WERI-Rb-1 (cell line): ENCODE results near the gene LRRC61.

Experiments used
- DNase-seq: peaks from one replicate; pipeline ENCODE4 v3.0.0-alpha.2; 2020
- H3K27ac ChIP-seq: fragments of 250-450 bp; sonication (Bioruptor Pico); 2 replicates; pipeline ENCODE4 v1.5.1; 2020; ENCODE audit warnings: mild to moderate bottlenecking, moderate library complexity
- H3K27me3 ChIP-seq: fragments of 250-450 bp; sonication (Bioruptor Pico); 2 replicates; pipeline ENCODE4 v1.5.1; 2021; ENCODE audit warnings: mild to moderate bottlenecking, low read depth, moderate library complexity; ENCODE audit not compliant: insufficient read depth, severe bottlenecking
- H3K36me3 ChIP-seq: fragments of 250-450 bp; sonication (Bioruptor Pico); 2 replicates; pipeline ENCODE4 v1.5.1; 2020; ENCODE audit warnings: mild to moderate bottlenecking, moderate library complexity
- H3K4me3 ChIP-seq: 2 replicates; pipeline ENCODE4 v1.5.1; 2011; ENCODE audit warnings: low read depth, mild to moderate bottlenecking, control low read depth, low read length
- H3K9me3 ChIP-seq: fragments of 250-450 bp; sonication (Bioruptor Pico); 2 replicates; pipeline ENCODE4 v1.5.1; 2021; ENCODE audit warnings: mild to moderate bottlenecking, moderate library complexity; ENCODE audit not compliant: severe bottlenecking
- CTCF ChIP-seq: IDR thresholded peaks from 2 replicates; pipeline ENCODE4 v1.5.1; 2011; ENCODE audit warnings: low read depth, mild to moderate bottlenecking, control low read depth, inconsistent platforms, low read length

LRRC61 gene

GRCh38 chr7:150371131-150371995 is 48.2 kb downstream of the LRRC61 start:
- H3K36me3 ChIP-seq: peaks cover 64% of the 10 kb centered on the region
- no peak for TF ChIP-seq CTCF
- DNase-seq: no peak
- H3K4me3 ChIP-seq: no peak overlapping the region
- H3K9me3 ChIP-seq: no peaks in the 10 kb centered on the region
- no peaks in the 10 kb centered on the region for H3K27me3 ChIP-seq
- no peak overlapping the region for H3K27ac ChIP-seq

GRCh38 chr7:150371996-150372270 is 48.8 kb downstream of the LRRC61 start:
- Histone ChIP-seq H3K9me3 (no peaks in the 10 kb centered on the region), H3K27me3 (no peaks in the 10 kb centered on the region), H3K36me3 (peaks cover 64% of the 10 kb centered on the region), H3K27ac (no peak overlapping the region), H3K4me3 (no peak overlapping the region)
- no peak for TF ChIP-seq CTCF
- no peak for DNase-seq

- no peaks in the 10 kb centered on the region for H3K9me3 ChIP-seq
- no peak overlapping the region for H3K4me3 ChIP-seq
- no peak for DNase-seq
- no peak for TF ChIP-seq CTCF
- no peak overlapping the region for H3K27ac ChIP-seq
- peaks cover 64% of the 10 kb centered on the region for H3K36me3 ChIP-seq
- H3K27me3 ChIP-seq: no peaks in the 10 kb centered on the region
These were observed 49.3 kb downstream of the LRRC61 start for GRCh38 chr7:150372271-150373048.

GRCh38 chr7:150373049-150373801 is 50.1 kb downstream of the LRRC61 start:
- Histone ChIP-seq H3K36me3 (peaks cover 64% of the 10 kb centered on the region), H3K4me3 (no peak overlapping the region), H3K27ac (no peak overlapping the region), H3K9me3 (no peaks in the 10 kb centered on the region), H3K27me3 (no peaks in the 10 kb centered on the region)
- TF ChIP-seq CTCF: no peak
- DNase-seq: no peak

- Histone ChIP-seq H3K36me3 (peaks cover 63% of the 10 kb centered on the region), H3K4me3 (no peak overlapping the region), H3K27ac (no peak overlapping the region), H3K27me3 (no peaks in the 10 kb centered on the region), H3K9me3 (no peaks in the 10 kb centered on the region)
- TF ChIP-seq CTCF: no peak
- no peak for DNase-seq
These were observed 50.9 kb downstream of the LRRC61 start for GRCh38 chr7:150374026-150374425.
